OCI-LY7 (cell line): ENCODE results near the gene ANKH. TPM values are rescaled to one million over a fixed set of nuclear protein-coding genes. Genes with fewer than 3 reads are reported as not detected.

Experiments
- BruUV-seq: library from RNA; stranded (reverse); fragments of 400-500 nt; replicated peaks from 2 replicates; lab custom pipeline; 2021; lab: Mats Ljungman, UMichigan
- CTCF ChIA-PET: fragments of 300-600 bp; sonication (Branson Sonifier 250); formaldehyde crosslinking; loops from one replicate; lab custom pipeline; 2022; ENCODE audit warnings: antibody characterized with exemption; ENCODE audit not compliant: unreplicated experiment; lab: Charles Lee
- POLR2A ChIA-PET: fragments of 300-600 bp; sonication (Branson Sonifier 250); formaldehyde crosslinking; loops from one replicate; lab custom pipeline; 2022; ENCODE audit warnings: antibody characterized with exemption; lab: Charles Lee
- DNase-seq: peaks from one replicate; pipeline ENCODE4 v3.0.0-alpha.2; 2015; ENCODE audit warnings: low spot score
- H2AFZ ChIP-seq: fragments of 200-600 bp; sonication (generic), shearing (Covaris generic); 2 replicates; pipeline ENCODE4 v1.6.1; 2014; ENCODE audit warnings: mild to moderate bottlenecking, antibody characterized with exemption, low read length, moderate library complexity
- H3K27ac ChIP-seq: fragments of 200-600 bp; sonication (generic); 2 replicates; pipeline ENCODE4 v1.5.1; 2014; ENCODE audit warnings: mixed run types, low read depth, mild to moderate bottlenecking, moderate library complexity, low read length, inconsistent platforms; ENCODE audit not compliant: poor library complexity, severe bottlenecking
- H3K36me3 ChIP-seq: fragments of 200-600 bp; sonication (generic); 2 replicates; pipeline ENCODE4 v1.6.1; 2014; ENCODE audit warnings: mild to moderate bottlenecking, antibody characterized with exemption, low read length, moderate library complexity, mixed read lengths; ENCODE audit not compliant: insufficient read depth
- H3K4me1 ChIP-seq: fragments of 200-600 bp; sonication (generic); 2 replicates; pipeline ENCODE4 v1.5.1; 2014; ENCODE audit warnings: mild to moderate bottlenecking, low read length; ENCODE audit not compliant: insufficient read depth, poor library complexity, severe bottlenecking
- H3K4me2 ChIP-seq: fragments of 200-600 bp; sonication (generic); 2 replicates; pipeline ENCODE4 v1.6.1; 2014; ENCODE audit warnings: mild to moderate bottlenecking, low read length
- H3K4me3 ChIP-seq: fragments of 200-600 bp; sonication (generic); 2 replicates; pipeline ENCODE4 v1.5.1; 2014; ENCODE audit warnings: mild to moderate bottlenecking, low read depth, low read length; ENCODE audit not compliant: poor library complexity, severe bottlenecking
- H3K79me2 ChIP-seq: fragments of 200-600 bp; sonication (generic); 2 replicates; pipeline ENCODE4 v1.6.1; 2016; ENCODE audit warnings: low read depth, mild to moderate bottlenecking, low read length, moderate library complexity, mixed read lengths; ENCODE audit not compliant: insufficient read depth
- H3K9me2 ChIP-seq: fragments of 200-600 bp; sonication (generic); 2 replicates; pipeline ENCODE4 v1.6.1; 2016; ENCODE audit warnings: mild to moderate bottlenecking, low read length, mixed read lengths; ENCODE audit not compliant: insufficient read depth
- H3K9me3 ChIP-seq: fragments of 200-600 bp; sonication (generic); 2 replicates; pipeline ENCODE4 v1.6.1; 2014; ENCODE audit warnings: mild to moderate bottlenecking, mixed run types, low read length, mixed read lengths
- H4K20me1 ChIP-seq: fragments of 200-600 bp; sonication (generic); 2 replicates; pipeline ENCODE4 v1.6.1; 2014; ENCODE audit warnings: mild to moderate bottlenecking, antibody characterized with exemption, low read length, moderate library complexity, mixed read lengths; ENCODE audit not compliant: insufficient read depth
- CTCF ChIP-seq: fragments of 200-600 bp; sonication (generic); conservative IDR thresholded peaks from 2 replicates; pipeline ENCODE4 v1.5.1; 2014; ENCODE audit warnings: mild to moderate bottlenecking, antibody characterized with exemption, low read length, moderate library complexity, mixed read lengths
- EZH2phosphoT487 ChIP-seq: fragments of 200-600 bp; sonication (generic); IDR thresholded peaks from 2 replicates; pipeline ENCODE4 v1.6.1; 2018; ENCODE audit warnings: low read depth, borderline replicate concordance, mild to moderate bottlenecking, mixed run types, antibody characterized with exemption, low read length, moderate library complexity, mixed read lengths
- intact Hi-C: fragments of 100-400 bp; cut with micrococcal nuclease; formaldehyde crosslinking; loops from one replicate; pipeline ENCODE4 v1.10.0; 2022; ENCODE audit not compliant: unreplicated experiment
- total RNA-seq, 2 experiments: library from RNA; depleted of rRNA in 1 of 2; stranded (reverse); fragments of >200 nt in 1 of 2; shearing (Covaris generic) in 1 of 2; gene quantifications; 2 replicates each; pipeline ENCODE4 v1.2.3, GENCODE V29; 2014 to 2022

ANKH gene
- total RNA-seq, 2 experiments from 2014 or later = 23.1 to 80.4 TPM

GRCh38 chr5:14884062-14884612 lies 12.6 kb upstream of the ANKH start:
- H3K79me2 ChIP-seq = no peaks in the 10 kb centered on the region
- H3K9me3 ChIP-seq = no peaks in the 10 kb centered on the region
- ChIA-PET POLR2A (interaction anchor here (0.5 kb wide), 1 partner anchor 9 kb away, joined by 3 read pairs; no protein-coding TSS in a partner anchor), CTCF (no interaction called here)
- H3K9me2 ChIP-seq = no peaks in the 10 kb centered on the region
- no peaks in the 10 kb centered on the region for H3K4me1 ChIP-seq
- TF ChIP-seq EZH2phosphoT487 = no peak
- TF ChIP-seq CTCF = no peak
- no peak overlapping the region for H3K27ac ChIP-seq
- BruUV-seq = no TSS peak
- intact Hi-C loops = no loop called here
- H2AFZ ChIP-seq = no peak overlapping the region
- no peak overlapping the region for H3K4me3 ChIP-seq
- H3K36me3 ChIP-seq = no peaks in the 10 kb centered on the region
- no peaks in the 10 kb centered on the region for H4K20me1 ChIP-seq
- H3K4me2 ChIP-seq = no peak overlapping the region
- DNase-seq = no peak

GRCh38 chr5:14882658-14883580 lies 11.3 kb upstream of the ANKH start:
- BruUV-seq = no TSS peak
- Histone ChIP-seq H3K36me3 (no peaks in the 10 kb centered on the region), H2AFZ (no peak overlapping the region), H3K27ac (no peak overlapping the region), H3K4me3 (no peak overlapping the region), H3K9me2 (no peaks in the 10 kb centered on the region), H4K20me1 (no peaks in the 10 kb centered on the region), H3K79me2 (no peaks in the 10 kb centered on the region), H3K4me2 (no peak overlapping the region), H3K4me1 (no peaks in the 10 kb centered on the region), H3K9me3 (no peaks in the 10 kb centered on the region)
- no peak for TF ChIP-seq CTCF
- no peak for TF ChIP-seq EZH2phosphoT487
- CTCF ChIA-PET = no interaction called here
- DNase-seq = no peak
- POLR2A ChIA-PET = no interaction called here
- intact Hi-C loops = no loop called here

- intact Hi-C loops = no loop called here
- H3K27ac ChIP-seq = no peak overlapping the region
- H3K4me1 ChIP-seq = no peaks in the 10 kb centered on the region
- no TSS peak for BruUV-seq
- H3K79me2 ChIP-seq = no peaks in the 10 kb centered on the region
- ChIA-PET CTCF (no interaction called here), POLR2A (interaction anchor here (0.6 to 1.0 kb wide), 2 partner anchors 35 to 149 kb away, joined by 3 read pairs; no protein-coding TSS in a partner anchor)
- no peak for DNase-seq
- no peak overlapping the region for H2AFZ ChIP-seq
- H4K20me1 ChIP-seq = no peaks in the 10 kb centered on the region
- no peaks in the 10 kb centered on the region for H3K9me2 ChIP-seq
- no peaks in the 10 kb centered on the region for H3K9me3 ChIP-seq
- no peak overlapping the region for H3K4me3 ChIP-seq
- TF ChIP-seq EZH2phosphoT487 = no peak
- TF ChIP-seq CTCF = no peak
- H3K4me2 ChIP-seq = no peak overlapping the region
- no peaks in the 10 kb centered on the region for H3K36me3 ChIP-seq
Observed at GRCh38 chr5:14881826-14882225, 10.2 kb upstream of the ANKH start.
